BJ (cell line): ENCODE results near the gene SNRNP48. TPM values are rescaled to one million over a fixed set of nuclear protein-coding genes. Genes with fewer than 3 reads are reported as not detected.

ENCODE experiments used
- CTCF ChIA-PET: fragments of 350-600 bp; formaldehyde crosslinking; extraction: SDS; loops from one replicate; lab custom pipeline; 2021; ENCODE audit warnings: antibody characterized with exemption, inconsistent platforms; lab: Yijun Ruan, JAX
- POLR2A ChIA-PET: fragments of 300-600 bp; sonication (Branson Sonifier 250); formaldehyde crosslinking; extraction: SDS; loops from one replicate; lab custom pipeline; 2021; ENCODE audit warnings: antibody characterized with exemption; lab: Charles Lee
- DNase-seq: peaks from one replicate; pipeline ENCODE4 v3.0.0-alpha.2; 2011; ENCODE audit warnings: low read depth
- H3K27me3 ChIP-seq: 2 replicates; pipeline ENCODE4 v1.6.0; 2011; ENCODE audit warnings: low read length; ENCODE audit not compliant: control insufficient read depth, insufficient read depth
- H3K36me3 ChIP-seq: 2 replicates; pipeline ENCODE4 v1.5.1; 2011; ENCODE audit warnings: low read length; ENCODE audit not compliant: control insufficient read depth, insufficient read depth
- H3K4me3 ChIP-seq: 2 replicates; pipeline ENCODE4 v1.5.1; 2011; ENCODE audit warnings: low read depth, mild to moderate bottlenecking, control low read depth, low read length
- CTCF ChIP-seq: IDR thresholded peaks from 2 replicates; pipeline ENCODE4 v1.5.1; 2011; ENCODE audit warnings: low read depth, mild to moderate bottlenecking, control low read depth, inconsistent platforms, low read length, moderate library complexity; ENCODE audit not compliant: insufficient read depth
- polyA plus RNA-seq: library from polyadenylated mRNA; depleted of rRNA; stranded (reverse); fragments of >200 nt; gene quantifications from 2 replicates; pipeline ENCODE4 v1.2.3, GENCODE V29; 2011

Gene SNRNP48
- polyA plus RNA-seq, 1 experiment, result 2.6 TPM

GRCh38 chr6:7647504-7647903 is 57.5 kb downstream of the SNRNP48 start:
- POLR2A ChIA-PET, result no interaction called here
- DNase-seq, result no peak
- no peak for TF ChIP-seq CTCF
- H3K27me3 ChIP-seq, result no peaks in the 10 kb centered on the region
- no peak overlapping the region for H3K4me3 ChIP-seq
- no peaks in the 10 kb centered on the region for H3K36me3 ChIP-seq
- CTCF ChIA-PET, result no interaction called here

GRCh38 chr6:7649037-7649810 is 59.2 kb downstream of the SNRNP48 start:
- no peak for DNase-seq
- Histone ChIP-seq H3K36me3 (no peaks in the 10 kb centered on the region), H3K27me3 (no peaks in the 10 kb centered on the region), H3K4me3 (no peak overlapping the region)
- no peak for TF ChIP-seq CTCF
- POLR2A ChIA-PET, result interaction anchor here (0.7 kb wide), 1 partner anchor 24 kb away, joined by 5 read pairs; no protein-coding TSS in a partner anchor
- CTCF ChIA-PET, result interaction anchor here (2.0 kb wide), 1 partner anchor 25 kb away, joined by 5 read pairs; no protein-coding TSS in a partner anchor

GRCh38 chr6:7650878-7651277 is 60.9 kb downstream of the SNRNP48 start:
- Histone ChIP-seq H3K36me3 (no peaks in the 10 kb centered on the region), H3K27me3 (no peaks in the 10 kb centered on the region), H3K4me3 (no peak overlapping the region)
- DNase-seq, result no peak
- ChIA-PET CTCF (interaction anchor here (2.0 kb wide), 1 partner anchor 23 kb away, joined by 5 read pairs; no protein-coding TSS in a partner anchor), POLR2A (no interaction called here)
- no peak for TF ChIP-seq CTCF

GRCh38 chr6:7652957-7653356 is 63.0 kb downstream of the SNRNP48 start:
- no peak for DNase-seq
- ChIA-PET POLR2A (interaction anchor here (0.5 kb wide), 1 partner anchor 340 kb away, joined by 3 read pairs; the partner anchor contains the start of gene SSR1), CTCF (interaction anchor here (1.0 kb wide), 1 partner anchor 9 kb away, joined by 3 read pairs; no protein-coding TSS in a partner anchor)
- H3K36me3 ChIP-seq, result no peaks in the 10 kb centered on the region
- no peaks in the 10 kb centered on the region for H3K27me3 ChIP-seq
- no peak for TF ChIP-seq CTCF
- H3K4me3 ChIP-seq, result no peak overlapping the region

GRCh38 chr6:7656355-7656754 is 66.4 kb downstream of the SNRNP48 start:
- no peaks in the 10 kb centered on the region for H3K36me3 ChIP-seq
- CTCF ChIA-PET, result interaction anchor here (0.6 kb wide), 2 partner anchors 76 to 524 kb away, joined by 3 to 4 read pairs; no protein-coding TSS in a partner anchor

More at GRCh38 chr6:7656355-7656754, 66.4 kb downstream of the SNRNP48 start:
- no peak for DNase-seq
- no peak for TF ChIP-seq CTCF
- Histone ChIP-seq H3K4me3 (no peak overlapping the region), H3K27me3 (peaks cover 1% of the 10 kb centered on the region; the same call in 1 of the 2 replicates)
- POLR2A ChIA-PET, result no interaction called here
